Measurements from ENCODE around the gene FLAD1.

Gene FLAD1

GRCh38 chr1:155004352-155005075 lies 21.4 kb downstream of the FLAD1 start (continued):
- peak; percentile 84 for TF ChIP-seq PATZ1 (tag by site-specific recombination; IDR thresholded peaks at IDR 0.05)
- TF ChIP-seq, protein P1, sequence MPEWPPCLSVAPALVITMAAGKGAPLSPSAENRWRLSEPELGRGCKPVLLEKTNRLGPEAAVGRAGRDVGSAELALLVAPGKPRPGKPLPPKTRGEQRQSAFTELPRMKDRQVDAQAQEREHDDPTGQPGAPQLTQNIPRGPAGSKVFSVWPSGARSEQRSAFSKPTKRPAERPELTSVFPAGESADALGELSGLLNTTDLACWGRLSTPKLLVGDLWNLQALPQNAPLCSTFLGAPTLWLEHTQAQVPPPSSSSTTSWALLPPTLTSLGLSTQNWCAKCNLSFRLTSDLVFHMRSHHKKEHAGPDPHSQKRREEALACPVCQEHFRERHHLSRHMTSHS (tag by site-specific recombination; IDR thresholded peaks at IDR 0.05): no peak
- no peak for TF ChIP-seq TCF7L2 (IDR thresholded peaks at IDR 0.05; ENCODE audit: borderline replicate concordance, low read depth, low read length)
- peak; percentile 23; the same call in 1 of the 2 replicates for TF ChIP-seq ZBTB17 (tag by site-specific recombination; IDR thresholded peaks at IDR 0.05)
- peak; percentile 83; the same call in 1 of the 2 replicates for TF ChIP-seq ZNF10 (tag by site-specific recombination; IDR thresholded peaks at IDR 0.05)
- TF ChIP-seq ZNF311 (tag by site-specific recombination; IDR thresholded peaks at IDR 0.05; ENCODE audit: borderline replicate concordance): no peak
- TF ChIP-seq ZNF560 (tag by site-specific recombination; IDR thresholded peaks at IDR 0.05; ENCODE audit: borderline replicate concordance): no peak
- TF ChIP-seq GLI4 (tag by site-specific recombination; IDR thresholded peaks at IDR 0.05): no peak
- no peak for TF ChIP-seq ZNF416 (tag by site-specific recombination; IDR thresholded peaks at IDR 0.05)
- no peak for TF ChIP-seq ZNF362 (tag by site-specific recombination; IDR thresholded peaks at IDR 0.05)
- no peak for TF ChIP-seq ZNF354C (tag by site-specific recombination; IDR thresholded peaks at IDR 0.05; ENCODE audit: borderline replicate concordance, low read depth)
- TF ChIP-seq ZNF585B (tag by site-specific recombination; IDR thresholded peaks at IDR 0.05): no peak
- no peak for TF ChIP-seq ZNF133 (tag by site-specific recombination; IDR thresholded peaks at IDR 0.05)
- no peak for TF ChIP-seq YY1 (tag by site-specific recombination; IDR thresholded peaks at IDR 0.05)
- TF ChIP-seq ZBTB1 (tag by site-specific recombination; IDR thresholded peaks at IDR 0.05): no peak
- no peak for TF ChIP-seq GLIS2 (tag by site-specific recombination; IDR thresholded peaks at IDR 0.05)
- TF ChIP-seq ZNF248 (tag by site-specific recombination; IDR thresholded peaks at IDR 0.05): no peak
- no peak for TF ChIP-seq GFI1B (tag by site-specific recombination; IDR thresholded peaks at IDR 0.05)

- TF ChIP-seq ZNF223 (tag by site-specific recombination; IDR thresholded peaks at IDR 0.05): no peak
- TF ChIP-seq YY1 (tag by site-specific recombination; IDR thresholded peaks at IDR 0.05): no peak
- no peak for TF ChIP-seq EGR2 (tag by site-specific recombination; IDR thresholded peaks at IDR 0.05; ENCODE audit: low read depth)
- TF ChIP-seq SP3 (tag by site-specific recombination; IDR thresholded peaks at IDR 0.05): no peak
- TF ChIP-seq KLF1 (tag by site-specific recombination; IDR thresholded peaks at IDR 0.05): 0 out of 2 replicates have a peak, but pooled peaks have one; percentile 10
- TF ChIP-seq ZNF624 (tag by site-specific recombination; IDR thresholded peaks at IDR 0.05): no peak
- TF ChIP-seq ZNF48 (tag by site-specific recombination; IDR thresholded peaks at IDR 0.05): no peak
- TF ChIP-seq BCL11B (tag by site-specific recombination; IDR thresholded peaks at IDR 0.05; ENCODE audit: low read depth): 0 out of 2 replicates have a peak, but pooled peaks have one; percentile 60
- TF ChIP-seq, protein P2, sequence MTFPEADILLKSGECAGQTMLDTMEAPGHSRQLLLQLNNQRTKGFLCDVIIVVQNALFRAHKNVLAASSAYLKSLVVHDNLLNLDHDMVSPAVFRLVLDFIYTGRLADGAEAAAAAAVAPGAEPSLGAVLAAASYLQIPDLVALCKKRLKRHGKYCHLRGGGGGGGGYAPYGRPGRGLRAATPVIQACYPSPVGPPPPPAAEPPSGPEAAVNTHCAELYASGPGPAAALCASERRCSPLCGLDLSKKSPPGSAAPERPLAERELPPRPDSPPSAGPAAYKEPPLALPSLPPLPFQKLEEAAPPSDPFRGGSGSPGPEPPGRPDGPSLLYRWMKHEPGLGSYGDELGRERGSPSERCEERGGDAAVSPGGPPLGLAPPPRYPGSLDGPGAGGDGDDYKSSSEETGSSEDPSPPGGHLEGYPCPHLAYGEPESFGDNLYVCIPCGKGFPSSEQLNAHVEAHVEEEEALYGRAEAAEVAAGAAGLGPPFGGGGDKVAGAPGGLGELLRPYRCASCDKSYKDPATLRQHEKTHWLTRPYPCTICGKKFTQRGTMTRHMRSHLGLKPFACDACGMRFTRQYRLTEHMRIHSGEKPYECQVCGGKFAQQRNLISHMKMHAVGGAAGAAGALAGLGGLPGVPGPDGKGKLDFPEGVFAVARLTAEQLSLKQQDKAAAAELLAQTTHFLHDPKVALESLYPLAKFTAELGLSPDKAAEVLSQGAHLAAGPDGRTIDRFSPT (tag by site-specific recombination; IDR thresholded peaks at IDR 0.05): peak; percentile 32; the same call in 1 of the 2 replicates
- no peak overlapping the region for H3K4me3 ChIP-seq (ENCODE audit: low read depth, low read length)
- ChIA-PET CTCF (interaction anchor here (1.2 to 3.5 kb wide), 3 partner anchors 12 to 80 kb away, joined by 3 to 30 read pairs (median 11); no protein-coding TSS in a partner anchor), POLR2A (interaction anchor here (1.5 to 2.1 kb wide), 2 partner anchors 12 to 22 kb away, joined by 7 to 9 read pairs; partner anchors contain the start of gene FLAD1)
- peaks cover 6% of the 10 kb centered on the region for H3K4me1 ChIP-seq (ENCODE audit: control insufficient read depth, insufficient read depth, low read length)
- no peaks in the 10 kb centered on the region for H3K9me3 ChIP-seq (ENCODE audit: control insufficient read depth, insufficient read depth, low read depth, low read length)
- H3K27ac ChIP-seq (ENCODE audit: extremely low read depth, low read depth, low read length): peak overlapping the region; percentile 87; the same call in 1 of the 2 replicates
- H3K36me3 ChIP-seq (ENCODE audit: control insufficient read depth in 2 of 2, insufficient read depth in 1 of 2, low read length in 2 of 2): no peaks in the 10 kb centered on the region
These were observed 22.2 kb downstream of the FLAD1 start for GRCh38 chr1:155005076-155006011.

Measured in HEK293 (cell line).